GM12873 (cell line): ENCODE data around the gene GPS1.

Experiments
- CTCF ChIP-seq: IDR thresholded peaks from 2 replicates; pipeline ENCODE4 v1.5.1; 2012; ENCODE audit warnings: low read depth, mild to moderate bottlenecking, moderate library complexity, low read length, control low read depth; ENCODE audit not compliant: insufficient read depth; ENCODE audit errors: missing control alignments

The GPS1 gene

DNA sequence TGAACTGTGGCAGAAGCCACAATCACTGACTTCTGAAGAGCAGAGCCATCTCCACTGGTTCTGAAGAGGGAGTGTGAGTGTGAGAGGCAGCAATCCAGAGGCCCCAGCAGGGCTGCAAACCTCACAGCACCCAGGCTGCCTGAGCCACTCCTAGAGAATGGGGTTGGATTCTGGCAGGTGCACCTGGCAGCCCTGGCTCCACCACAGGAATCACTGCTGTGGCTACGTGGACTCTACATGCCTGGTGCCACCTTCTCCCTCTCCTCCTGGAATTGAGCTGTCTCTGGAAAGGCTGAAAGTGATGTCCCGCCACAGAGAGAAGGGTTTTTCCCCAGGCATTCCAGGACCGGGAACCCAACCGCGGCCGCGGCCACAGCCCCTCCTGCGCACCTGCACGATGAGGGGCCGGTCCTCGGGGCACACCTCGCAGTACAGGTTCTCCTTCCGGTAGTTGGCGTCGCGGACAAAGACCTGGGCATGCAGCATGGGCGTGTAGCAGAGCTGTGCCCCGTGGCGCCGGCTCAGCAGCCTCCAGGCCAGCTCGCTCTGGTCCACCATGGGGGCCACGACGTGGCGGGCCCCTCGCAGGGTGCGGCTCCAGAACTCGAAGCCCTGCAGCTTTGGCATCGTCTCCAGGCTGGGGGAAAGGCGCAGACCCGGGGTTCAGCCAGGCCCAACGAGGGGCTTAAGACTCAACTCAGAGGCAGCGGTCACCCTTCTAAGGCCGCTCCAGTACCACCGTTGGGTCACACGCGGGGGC lies 12.9 kb downstream of the GPS1 start:
- no peak for TF ChIP-seq CTCF

DNA sequence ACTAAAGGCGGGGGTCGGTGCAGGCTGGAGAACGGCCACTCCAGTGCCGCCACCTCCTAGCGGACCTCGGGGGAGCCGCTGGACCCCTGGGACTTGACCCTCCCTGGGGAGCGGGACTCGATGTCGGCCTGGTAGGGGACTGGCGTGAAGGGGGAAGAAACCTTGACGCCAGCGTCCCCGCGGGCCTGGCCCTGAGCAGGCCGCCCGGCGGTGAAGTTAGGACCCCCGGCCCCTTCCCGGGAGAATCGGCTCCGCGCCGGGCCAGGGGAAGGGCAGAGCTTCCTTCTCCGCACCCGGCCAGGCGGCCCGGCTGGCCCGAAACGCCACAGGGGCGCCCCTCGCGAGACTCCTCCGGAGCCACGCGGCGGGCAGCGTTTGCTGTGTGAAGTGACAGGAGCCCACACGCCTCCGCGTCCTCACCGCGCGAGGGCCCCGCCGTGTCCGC lies 13.5 kb downstream of the GPS1 start:
- TF ChIP-seq CTCF = no peak

DNA sequence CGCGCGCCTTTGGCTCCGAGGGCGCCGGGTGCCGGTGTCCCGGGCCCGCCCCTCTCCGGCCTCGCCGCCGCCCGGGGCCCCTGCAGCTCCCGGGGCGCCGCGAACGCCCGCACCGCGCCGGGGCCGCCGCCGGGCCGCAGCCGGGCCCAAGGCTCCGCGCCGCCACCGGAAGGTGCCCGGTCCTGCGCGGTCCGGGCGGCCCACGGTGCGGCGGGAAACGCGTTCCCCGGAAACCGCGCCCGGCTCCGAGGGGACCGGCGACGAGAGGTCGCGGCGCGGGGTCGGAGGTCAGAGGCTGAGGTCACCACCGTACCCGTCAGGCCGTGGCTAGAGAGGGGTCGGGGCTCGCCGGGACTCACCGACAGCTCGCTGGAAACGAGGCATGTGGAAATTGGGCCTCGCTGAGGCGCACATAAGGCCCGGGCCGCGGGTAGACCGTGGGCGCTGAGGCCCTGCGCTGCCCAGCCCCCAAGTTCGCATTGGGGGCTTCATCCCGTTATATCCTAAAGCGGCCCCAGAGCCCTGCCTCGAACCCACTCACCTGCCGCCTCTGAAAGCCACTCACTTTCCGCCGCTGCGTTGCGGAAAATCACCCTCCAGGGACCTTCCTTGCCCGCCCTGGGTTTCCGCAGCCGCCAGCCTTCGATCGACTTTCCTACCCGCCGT lies 14.1 kb downstream of the GPS1 start, which contains the start of gene DUS1L:
DUS1L (minus strand) TSS at position 167 of the 666 bp plus-strand sequence. CDS start 745 bp downstream, outside the sequence.
- TF ChIP-seq CTCF = no peak

GRCh38 chr17:82070611-82071010 lies 18.9 kb downstream of the GPS1 start:
- TF ChIP-seq CTCF = no peak

GRCh38 chr17:82072827-82073226 lies 21.1 kb downstream of the GPS1 start:
- TF ChIP-seq CTCF = no peak

- no peak for TF ChIP-seq CTCF
These were observed 21.7 kb downstream of the GPS1 start for GRCh38 chr17:82073446-82073845.

GRCh38 chr17:82076018-82076784 lies 24.5 kb downstream of the GPS1 start:
- no peak for TF ChIP-seq CTCF
